Neural progenitor cell (in vitro differentiated cells): ENCODE measurements around the gene KCNK10.

Experiments
- EZH2 ChIP-seq: fragments of 200-600 bp; sonication (generic); IDR thresholded peaks from 2 replicates; pipeline ENCODE4 v1.6.1; 2017; ENCODE audit warnings: antibody characterized with exemption, mild to moderate bottlenecking, moderate library complexity
- EZH2phosphoT487 ChIP-seq: fragments of 200-600 bp; sonication (generic); IDR thresholded peaks from 2 replicates; pipeline ENCODE4 v1.6.1; 2017; ENCODE audit warnings: antibody characterized with exemption
- TF ChIP-seq, protein P1 (sequence below): fragments of 200-600 bp; sonication (generic); IDR thresholded peaks from 2 replicates; pipeline ENCODE4 v1.5.1; 2017; ENCODE audit warnings: antibody characterized with exemption, mild to moderate bottlenecking

- TF ChIP-seq EZH2phosphoT487 (no peak), EZH2 (no peak)
- TF ChIP-seq, protein P1, sequence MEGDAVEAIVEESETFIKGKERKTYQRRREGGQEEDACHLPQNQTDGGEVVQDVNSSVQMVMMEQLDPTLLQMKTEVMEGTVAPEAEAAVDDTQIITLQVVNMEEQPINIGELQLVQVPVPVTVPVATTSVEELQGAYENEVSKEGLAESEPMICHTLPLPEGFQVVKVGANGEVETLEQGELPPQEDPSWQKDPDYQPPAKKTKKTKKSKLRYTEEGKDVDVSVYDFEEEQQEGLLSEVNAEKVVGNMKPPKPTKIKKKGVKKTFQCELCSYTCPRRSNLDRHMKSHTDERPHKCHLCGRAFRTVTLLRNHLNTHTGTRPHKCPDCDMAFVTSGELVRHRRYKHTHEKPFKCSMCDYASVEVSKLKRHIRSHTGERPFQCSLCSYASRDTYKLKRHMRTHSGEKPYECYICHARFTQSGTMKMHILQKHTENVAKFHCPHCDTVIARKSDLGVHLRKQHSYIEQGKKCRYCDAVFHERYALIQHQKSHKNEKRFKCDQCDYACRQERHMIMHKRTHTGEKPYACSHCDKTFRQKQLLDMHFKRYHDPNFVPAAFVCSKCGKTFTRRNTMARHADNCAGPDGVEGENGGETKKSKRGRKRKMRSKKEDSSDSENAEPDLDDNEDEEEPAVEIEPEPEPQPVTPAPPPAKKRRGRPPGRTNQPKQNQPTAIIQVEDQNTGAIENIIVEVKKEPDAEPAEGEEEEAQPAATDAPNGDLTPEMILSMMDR, result no peak
These were observed 90.3 kb downstream of the KCNK10 start for GRCh38 chr14:88232771-88233170.
